Kidney tubule cell (primary cell): ENCODE measurements around the gene RNF212B.
"Not testable (repeated sequence)": the region's sequence is repeated elsewhere in the genome, so short reads cannot be mapped to it uniquely, and the experiment has no call there.

ENCODE experiments used
- DNase-seq: peaks from one replicate; pipeline ENCODE4 v3.0.0-alpha.2; 2018; ENCODE audit warnings: low spot score

Gene RNF212B

GRCh38 chr14:23237772-23238594, at the start of gene RNF212B:
Gene RNF212B, plus strand, starts transcription at chr14:23237936. Its CDS starts 2,410 bp downstream, at chr14:23240346.
- peak; percentile 77 for DNase-seq

- no peak for DNase-seq
These were observed 44.3 kb upstream of the RNF212B start for GRCh38 chr14:23193432-23193831.

GRCh38 chr14:23195552-23196101, 42.1 kb upstream of the RNF212B start:
- DNase-seq = no peak

GRCh38 chr14:23196487-23196886, 41.2 kb upstream of the RNF212B start:
- not testable (repeated sequence) for DNase-seq

GRCh38 chr14:23199141-23199540, 38.6 kb upstream of the RNF212B start:
- not testable (repeated sequence) for DNase-seq

GRCh38 chr14:23202001-23202400, 35.7 kb upstream of the RNF212B start:
- DNase-seq = no peak

- no peak for DNase-seq
These were observed 31.2 kb upstream of the RNF212B start for GRCh38 chr14:23206422-23207145.

GRCh38 chr14:23207146-23207540, 30.6 kb upstream of the RNF212B start:
- DNase-seq = no peak

GRCh38 chr14:23208324-23208723, 29.4 kb upstream of the RNF212B start:
- DNase-seq = no peak

GRCh38 chr14:23209651-23210423, 27.9 kb upstream of the RNF212B start:
- DNase-seq = peak; percentile 3

- DNase-seq = no peak
These were observed 22.3 kb upstream of the RNF212B start for GRCh38 chr14:23215421-23215820.

GRCh38 chr14:23217032-23218020, 20.4 kb upstream of the RNF212B start:
- no peak for DNase-seq

- no peak for DNase-seq
These were observed 18.7 kb upstream of the RNF212B start for GRCh38 chr14:23219075-23219474.

GRCh38 chr14:23224958-23225357, 12.8 kb upstream of the RNF212B start:
- not testable (repeated sequence) for DNase-seq

- no peak for DNase-seq
These were observed 10.2 kb upstream of the RNF212B start for GRCh38 chr14:23227566-23227965.

GRCh38 chr14:23228812-23229211, 8.9 kb upstream of the RNF212B start:
- no peak for DNase-seq

GRCh38 chr14:23232241-23232808, 5.4 kb upstream of the RNF212B start:
- DNase-seq = not testable (repeated sequence)

GRCh38 chr14:23240661-23241060, 2.9 kb downstream of the RNF212B start:
- no peak for DNase-seq

GRCh38 chr14:23241061-23241715, 3.5 kb downstream of the RNF212B start:
- DNase-seq = not testable (repeated sequence)

- no peak for DNase-seq
These were observed 4.3 kb downstream of the RNF212B start for GRCh38 chr14:23242076-23242475.
